ENCODE data around the gene C4B. TPM values are rescaled to one million over a fixed set of nuclear protein-coding genes. Genes with fewer than 3 reads are reported as not detected.
A peak's percentile ranks its signal among the peaks of the same experiment; 100 is the strongest.

C4B gene
- total RNA-seq, 1 donor from 2014 or later, result 23.1 TPM

DNA sequence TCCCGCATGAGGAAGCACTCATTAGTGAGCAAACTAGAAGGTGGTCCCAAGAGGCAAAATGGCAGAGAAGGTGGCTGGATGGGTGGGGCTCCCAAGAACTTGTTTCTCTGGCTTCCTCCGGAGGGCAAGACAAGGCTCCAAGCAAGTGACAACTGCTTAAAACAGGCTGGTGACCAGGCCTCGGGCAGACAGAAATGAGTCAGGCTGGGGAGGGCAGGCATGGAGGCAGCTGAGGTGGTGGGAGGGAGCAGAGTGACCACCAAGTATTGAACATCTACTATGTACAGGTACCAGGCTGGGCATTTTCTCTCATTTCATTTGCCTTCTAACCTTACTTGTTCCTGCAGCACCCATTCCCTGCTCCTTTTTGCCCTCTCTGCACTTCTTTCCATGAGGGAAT, 61.2 kb downstream of the C4B start:
- H3K4me3 ChIP-seq, result no peak overlapping the region
- H3K9me3 ChIP-seq, result no peaks in the 10 kb centered on the region
- H3K36me3 ChIP-seq, result peaks cover 0 to 53% of the 10 kb centered on the region in 2 donors
- peaks cover 4% of the 10 kb centered on the region for H3K4me1 ChIP-seq
- H3K27ac ChIP-seq, result no peak overlapping the region
- no peak for DNase-seq (ENCODE audit: extremely low spot score in 2 of 2)
- H3K27me3 ChIP-seq, result no peaks in the 10 kb centered on the region
- intact Hi-C loops (cut with DNase I), result no loop called here
- TF ChIP-seq POLR2A (IDR thresholded peaks at IDR 0.05) (no peak), POLR2AphosphoS5 (IDR thresholded peaks at IDR 0.05; ENCODE audit: insufficient read depth in 1 of 2, low read depth in 1 of 2) (no peak)
- TF ChIP-seq, protein P1, sequence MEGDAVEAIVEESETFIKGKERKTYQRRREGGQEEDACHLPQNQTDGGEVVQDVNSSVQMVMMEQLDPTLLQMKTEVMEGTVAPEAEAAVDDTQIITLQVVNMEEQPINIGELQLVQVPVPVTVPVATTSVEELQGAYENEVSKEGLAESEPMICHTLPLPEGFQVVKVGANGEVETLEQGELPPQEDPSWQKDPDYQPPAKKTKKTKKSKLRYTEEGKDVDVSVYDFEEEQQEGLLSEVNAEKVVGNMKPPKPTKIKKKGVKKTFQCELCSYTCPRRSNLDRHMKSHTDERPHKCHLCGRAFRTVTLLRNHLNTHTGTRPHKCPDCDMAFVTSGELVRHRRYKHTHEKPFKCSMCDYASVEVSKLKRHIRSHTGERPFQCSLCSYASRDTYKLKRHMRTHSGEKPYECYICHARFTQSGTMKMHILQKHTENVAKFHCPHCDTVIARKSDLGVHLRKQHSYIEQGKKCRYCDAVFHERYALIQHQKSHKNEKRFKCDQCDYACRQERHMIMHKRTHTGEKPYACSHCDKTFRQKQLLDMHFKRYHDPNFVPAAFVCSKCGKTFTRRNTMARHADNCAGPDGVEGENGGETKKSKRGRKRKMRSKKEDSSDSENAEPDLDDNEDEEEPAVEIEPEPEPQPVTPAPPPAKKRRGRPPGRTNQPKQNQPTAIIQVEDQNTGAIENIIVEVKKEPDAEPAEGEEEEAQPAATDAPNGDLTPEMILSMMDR (IDR thresholded peaks at IDR 0.05), result no peak

DNA sequence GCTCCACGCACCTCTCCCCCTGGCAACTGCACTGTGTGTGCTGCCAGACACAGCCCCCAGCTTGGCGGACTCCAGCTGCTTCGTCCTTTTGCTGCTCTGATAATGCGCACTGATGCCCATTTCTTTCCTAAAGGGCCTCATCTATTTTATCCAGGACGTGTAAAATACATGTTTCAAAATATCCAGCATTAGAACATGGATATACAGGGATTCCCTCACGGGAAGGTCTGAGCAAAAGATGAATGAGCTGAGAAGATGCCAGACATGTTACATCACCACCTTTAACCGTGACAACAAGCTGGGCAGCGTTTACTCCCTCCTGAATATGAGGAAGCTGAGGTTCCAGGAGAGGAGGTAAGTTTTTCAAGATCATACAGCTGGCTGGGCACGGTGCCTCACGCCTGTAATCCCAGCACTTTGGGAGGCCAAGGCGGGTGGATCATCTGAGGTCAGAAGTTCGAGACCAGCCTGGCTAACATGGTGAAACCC, 61.8 kb downstream of the C4B start:
- TF ChIP-seq POLR2AphosphoS5 (IDR thresholded peaks at IDR 0.05; ENCODE audit: insufficient read depth in 1 of 2, low read depth in 1 of 2) (peak in 1 of 2 donors; percentile 75), POLR2A (IDR thresholded peaks at IDR 0.05) (no peak)
- TF ChIP-seq, protein P1 (IDR thresholded peaks at IDR 0.05), result no peak
- H3K27ac ChIP-seq, result peak overlapping the region; percentile 62
- H3K27me3 ChIP-seq, result no peaks in the 10 kb centered on the region
- H3K36me3 ChIP-seq, result peaks cover 0 to 53% of the 10 kb centered on the region in 2 donors
- peaks cover 10% of the 10 kb centered on the region for H3K4me1 ChIP-seq
- H3K4me3 ChIP-seq, result no peak overlapping the region
- intact Hi-C loops (cut with DNase I), result no loop called here
- no peak for DNase-seq (ENCODE audit: extremely low spot score in 2 of 2)
- H3K9me3 ChIP-seq, result no peaks in the 10 kb centered on the region

DNA sequence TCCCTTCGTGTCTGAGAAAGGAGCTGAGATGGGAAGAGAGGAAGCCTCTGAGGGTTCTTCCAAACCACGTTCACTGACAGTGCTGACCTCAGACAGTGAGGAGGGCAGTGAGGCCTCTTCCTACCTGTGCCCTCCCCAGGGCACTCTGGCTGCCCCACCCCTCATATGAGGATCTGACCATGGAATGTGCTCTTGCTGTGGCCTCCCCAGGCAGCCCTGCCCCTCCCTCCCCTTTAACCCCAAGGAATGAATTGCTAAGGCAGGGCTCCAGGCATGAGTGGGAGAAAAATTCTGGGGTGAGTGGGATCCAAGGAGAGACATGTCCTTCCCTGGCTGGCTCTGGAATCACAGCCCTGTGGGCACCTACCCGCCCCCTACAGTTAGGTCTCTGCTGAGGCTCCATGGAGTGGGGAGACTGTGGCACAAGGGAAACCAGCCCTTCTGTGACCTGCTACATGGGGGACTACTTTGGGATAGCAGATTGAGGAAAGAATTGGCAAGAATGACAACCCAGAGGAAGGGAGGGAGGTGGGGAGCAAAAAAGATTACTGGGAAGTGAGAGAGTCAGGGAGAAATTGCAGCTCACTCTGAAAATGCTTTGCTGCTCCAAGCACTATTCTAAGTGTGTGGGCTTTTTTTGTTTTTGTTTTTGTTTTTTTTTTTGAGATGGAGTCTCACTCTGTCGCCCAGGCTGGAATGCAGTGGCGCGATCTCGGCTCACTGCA, 65.1 kb downstream of the C4B start:
- intact Hi-C loops (cut with DNase I), result no loop called here
- Histone ChIP-seq H3K36me3 (peaks cover 0 to 37% of the 10 kb centered on the region in 2 donors), H3K4me1 (peaks cover 33% of the 10 kb centered on the region), H3K27ac (peak overlapping the region; percentile 90), H3K27me3 (no peaks in the 10 kb centered on the region), H3K4me3 (no peak overlapping the region), H3K9me3 (no peaks in the 10 kb centered on the region)
- DNase-seq (ENCODE audit: extremely low spot score in 2 of 2), result no peak
- TF ChIP-seq, protein P1 (IDR thresholded peaks at IDR 0.05), result no peak

DNA sequence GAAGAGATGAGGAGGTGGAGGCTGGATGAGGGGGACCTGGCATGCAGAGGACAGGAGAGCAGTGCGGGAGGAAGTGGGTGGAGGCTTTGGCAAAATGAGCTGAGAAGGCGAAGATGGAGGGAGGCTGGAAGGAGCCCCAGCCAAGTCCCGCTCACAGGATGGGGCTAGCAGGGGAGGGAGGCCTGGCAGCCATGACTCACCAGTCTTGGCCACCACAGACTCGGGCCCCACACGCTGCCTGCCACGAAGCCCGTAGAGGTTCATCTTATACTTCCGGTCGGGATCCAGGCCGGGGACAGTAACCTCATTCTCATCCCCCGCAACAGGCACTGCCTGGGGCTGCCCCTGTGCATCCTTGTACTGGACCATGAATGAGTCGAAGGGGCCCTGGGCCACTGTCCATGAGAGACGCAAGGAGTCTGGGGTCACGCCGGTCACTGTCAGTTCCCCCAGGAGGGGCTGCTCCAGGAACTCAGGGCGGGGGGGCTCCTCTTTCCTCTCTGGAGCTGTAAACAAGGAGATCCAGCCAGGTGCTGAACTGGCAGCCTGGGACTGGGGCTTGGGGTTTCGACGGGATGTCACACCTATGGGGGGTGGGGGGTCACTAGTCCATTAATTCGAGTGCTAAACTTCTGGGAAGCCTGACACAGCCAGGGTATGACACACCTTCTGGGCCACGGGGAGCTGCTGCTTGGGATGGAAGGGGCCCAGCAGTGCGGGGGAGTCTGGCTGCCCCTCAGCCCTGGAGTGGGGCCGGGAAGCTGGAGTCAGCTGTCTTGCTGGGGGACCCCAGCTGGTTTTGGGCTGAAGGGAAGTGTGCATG, 66.8 kb downstream of the C4B start:
- peak overlapping the region; percentile 90 for H3K27ac ChIP-seq
- H3K36me3 ChIP-seq, result peaks cover 0 to 35% of the 10 kb centered on the region in 2 donors
- peak in 1 of 2 donors; percentile 57 for TF ChIP-seq POLR2AphosphoS5 (IDR thresholded peaks at IDR 0.05; ENCODE audit: insufficient read depth in 1 of 2, low read depth in 1 of 2)
- no peak for TF ChIP-seq POLR2A (IDR thresholded peaks at IDR 0.05)
- H3K4me3 ChIP-seq, result no peak overlapping the region
- H3K9me3 ChIP-seq, result no peaks in the 10 kb centered on the region
- H3K27me3 ChIP-seq, result no peaks in the 10 kb centered on the region
- intact Hi-C loops (cut with DNase I), result no loop called here
- DNase-seq (ENCODE audit: extremely low spot score in 2 of 2), result no peak
- H3K4me1 ChIP-seq, result peaks cover 34% of the 10 kb centered on the region

DNA sequence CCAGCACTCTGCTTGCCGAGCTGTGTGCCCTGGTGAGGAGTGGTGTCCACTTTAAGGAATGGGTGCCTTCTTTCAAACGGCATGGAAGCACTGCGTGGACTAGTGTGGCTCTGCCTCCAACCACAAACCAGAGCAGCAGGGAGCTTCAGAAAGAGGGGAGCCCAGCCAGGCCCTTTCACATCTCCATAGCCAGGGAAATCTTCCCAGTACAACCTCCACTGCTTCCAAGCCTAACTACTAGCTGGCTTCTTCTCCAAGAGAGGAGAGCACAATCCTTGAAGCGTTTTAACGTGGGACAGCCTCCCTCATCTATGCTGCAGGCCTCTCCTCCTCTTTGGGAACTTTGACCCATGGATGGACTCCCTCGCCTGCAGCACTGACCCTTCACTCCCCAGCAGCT, 67.9 kb downstream of the C4B start:
- no peak for DNase-seq (ENCODE audit: extremely low spot score in 2 of 2)
- Histone ChIP-seq H3K27ac (peak overlapping the region; percentile 90), H3K9me3 (no peaks in the 10 kb centered on the region), H3K4me1 (peaks cover 45% of the 10 kb centered on the region), H3K27me3 (no peaks in the 10 kb centered on the region), H3K4me3 (no peak overlapping the region), H3K36me3 (peaks cover 0 to 29% of the 10 kb centered on the region in 2 donors)
- intact Hi-C loops (cut with DNase I), result loop anchor here (2.0 kb wide), 1 partner anchor 36 kb away; no protein-coding TSS in a partner anchor
- TF ChIP-seq POLR2AphosphoS5 (IDR thresholded peaks at IDR 0.05; ENCODE audit: insufficient read depth in 1 of 2, low read depth in 1 of 2), result no peak
- TF ChIP-seq POLR2A (IDR thresholded peaks at IDR 0.05), result no peak
- TF ChIP-seq, protein P1 (IDR thresholded peaks at IDR 0.05), result no peak

All from vagina (tissue), 2 donors.